Neural progenitor cell (in vitro differentiated cells): ENCODE measurements around the gene SULT1C3. TPM values are rescaled to one million over a fixed set of nuclear protein-coding genes. Genes with fewer than 3 reads are reported as not detected.

Experiments used
- DNase-seq: peaks from one replicate; pipeline ENCODE4 v3.0.0-alpha.2; 2016; ENCODE audit warnings: low spot score
- H2AFZ ChIP-seq: fragments of 200-600 bp; sonication (generic); replicated peaks from 2 replicates; pipeline ENCODE4 v1.6.1; 2016; ENCODE audit warnings: antibody characterized with exemption
- H3F3A ChIP-seq: fragments of 200-600 bp; sonication (generic); 2 replicates; pipeline ENCODE4 v1.6.1; 2016; ENCODE audit warnings: antibody characterized with exemption, low read depth
- H3K27ac ChIP-seq: fragments of 200-600 bp; sonication (generic); 2 replicates; pipeline ENCODE4 v1.5.1; 2016; ENCODE audit warnings: mild to moderate bottlenecking
- H3K27me3 ChIP-seq: fragments of 200-600 bp; sonication (generic); 2 replicates; pipeline ENCODE4 v1.6.1; 2016; ENCODE audit warnings: mild to moderate bottlenecking, moderate library complexity
- H3K36me3 ChIP-seq: fragments of 200-600 bp; sonication (generic); 2 replicates; pipeline ENCODE4 v1.5.1; 2016
- H3K4me1 ChIP-seq: fragments of 200-600 bp; sonication (generic); 2 replicates; pipeline ENCODE4 v1.6.1; 2016; ENCODE audit warnings: mixed run types
- H3K4me2 ChIP-seq: fragments of 200-600 bp; sonication (generic); 2 replicates; pipeline ENCODE4 v1.6.1; 2016
- H3K4me3 ChIP-seq: fragments of 200-600 bp; sonication (generic); 2 replicates; pipeline ENCODE4 v1.5.1; 2016
- H3K79me2 ChIP-seq: fragments of 200-600 bp; sonication (generic); 2 replicates; pipeline ENCODE4 v1.6.1; 2016; ENCODE audit warnings: low read depth
- H3K9ac ChIP-seq: fragments of 200-600 bp; sonication (generic); 2 replicates; pipeline ENCODE4 v1.6.1; 2016
- H3K9me3 ChIP-seq: fragments of 200-600 bp; sonication (generic); 2 replicates; pipeline ENCODE4 v1.5.1; 2016; ENCODE audit warnings: low read depth
- H4K20me1 ChIP-seq: fragments of 200-600 bp; sonication (generic); 2 replicates; pipeline ENCODE4 v1.6.1; 2016; ENCODE audit warnings: low read depth
- H3K27ac Mint-ChIP-seq: 3 replicates; pipeline ENCODE4 v1.8.0; 2021; ENCODE audit warnings: mixed read lengths
- H3K27me3 Mint-ChIP-seq: 2 replicates; pipeline ENCODE4 v1.8.0; 2022; ENCODE audit warnings: low read depth, mild to moderate bottlenecking, inconsistent platforms, moderate library complexity, mixed read lengths; ENCODE audit not compliant: insufficient read depth
- H3K36me3 Mint-ChIP-seq: 3 replicates; pipeline ENCODE4 v1.8.0; 2021; ENCODE audit warnings: mixed read lengths
- H3K4me1 Mint-ChIP-seq: 3 replicates; pipeline ENCODE4 v1.8.0; 2021; ENCODE audit warnings: mixed read lengths
- H3K4me3 Mint-ChIP-seq: 3 replicates; pipeline ENCODE4 v1.8.0; 2021; ENCODE audit warnings: mild to moderate bottlenecking, moderate library complexity, mixed read lengths
- H3K9me3 Mint-ChIP-seq: 3 replicates; pipeline ENCODE4 v1.8.0; 2020; ENCODE audit warnings: mixed read lengths
- CTCF ChIP-seq: fragments of 200-600 bp; sonication (generic); IDR thresholded peaks from 2 replicates; pipeline ENCODE4 v1.5.1; 2017; ENCODE audit warnings: antibody characterized with exemption, mild to moderate bottlenecking
- EZH2 ChIP-seq: fragments of 200-600 bp; sonication (generic); IDR thresholded peaks from 2 replicates; pipeline ENCODE4 v1.6.1; 2017; ENCODE audit warnings: antibody characterized with exemption, mild to moderate bottlenecking, moderate library complexity
- EZH2phosphoT487 ChIP-seq: fragments of 200-600 bp; sonication (generic); IDR thresholded peaks from 2 replicates; pipeline ENCODE4 v1.6.1; 2017; ENCODE audit warnings: antibody characterized with exemption
- total RNA-seq: library from RNA; depleted of rRNA; stranded (reverse); fragments of >200 nt; gene quantifications from 2 replicates; pipeline ENCODE4 v1.2.3, GENCODE V29; 2015; ENCODE audit warnings: low replicate concordance

Gene SULT1C3
- total RNA-seq, 1 donor from 2014 or later = not detected

GRCh38 chr2:108195133-108195439 is 44.7 kb upstream of the SULT1C3 start:
- Histone ChIP-seq H3K36me3 (no peaks in the 10 kb centered on the region), H3F3A (no peaks in the 10 kb centered on the region), H3K79me2 (no peaks in the 10 kb centered on the region), H4K20me1 (no peaks in the 10 kb centered on the region), H3K4me1 (no peaks in the 10 kb centered on the region), H2AFZ (no peak overlapping the region), H3K27ac (no peak overlapping the region), H3K4me3 (no peak overlapping the region), H3K4me2 (no peak overlapping the region), H3K27me3 (no peaks in the 10 kb centered on the region), H3K9ac (no peak overlapping the region), H3K9me3 (no peaks in the 10 kb centered on the region)
- Mint-ChIP-seq H3K9me3 (peaks cover 5% of the 10 kb centered on the region), H3K36me3 (no peaks in the 10 kb centered on the region), H3K4me3 (no peak overlapping the region), H3K4me1 (peaks cover 7% of the 10 kb centered on the region), H3K27me3 (no peaks in the 10 kb centered on the region), H3K27ac (no peak overlapping the region)
- TF ChIP-seq EZH2 (no peak), EZH2phosphoT487 (no peak), CTCF (no peak)
- DNase-seq = no peak

DNA sequence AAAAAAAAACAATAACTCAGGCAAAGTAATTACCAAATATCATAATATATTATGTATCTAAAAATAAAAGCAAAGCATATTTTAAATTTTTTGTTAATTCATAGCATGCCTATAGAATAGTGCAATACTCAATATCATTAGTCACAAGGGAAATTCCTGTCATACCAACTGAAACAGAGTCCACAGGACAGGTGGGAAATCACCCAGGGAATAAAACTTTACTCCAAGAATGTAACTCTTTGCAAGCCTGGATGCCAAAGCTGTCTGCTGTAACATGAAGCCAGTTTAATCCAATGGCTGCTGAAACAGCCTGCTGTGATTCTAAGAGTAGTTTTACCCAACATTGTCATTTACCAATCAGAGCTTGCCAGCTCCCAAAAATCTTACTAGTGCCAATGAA is 40.0 kb upstream of the SULT1C3 start:
- Mint-ChIP-seq H3K27me3 (no peaks in the 10 kb centered on the region), H3K4me1 (no peaks in the 10 kb centered on the region), H3K9me3 (peaks cover 10% of the 10 kb centered on the region), H3K27ac (no peak overlapping the region), H3K36me3 (no peaks in the 10 kb centered on the region), H3K4me3 (no peak overlapping the region)
- TF ChIP-seq EZH2 = no peak
- no peak for TF ChIP-seq CTCF
- TF ChIP-seq EZH2phosphoT487 = no peak
- Histone ChIP-seq H3K4me3 (no peak overlapping the region), H3K9me3 (no peaks in the 10 kb centered on the region), H3K36me3 (no peaks in the 10 kb centered on the region), H3K4me2 (no peak overlapping the region), H3K9ac (no peak overlapping the region), H3F3A (no peaks in the 10 kb centered on the region), H3K79me2 (no peaks in the 10 kb centered on the region), H4K20me1 (no peaks in the 10 kb centered on the region), H3K4me1 (no peaks in the 10 kb centered on the region), H2AFZ (no peak overlapping the region), H3K27me3 (no peaks in the 10 kb centered on the region), H3K27ac (no peak overlapping the region)
- no peak for DNase-seq

DNA sequence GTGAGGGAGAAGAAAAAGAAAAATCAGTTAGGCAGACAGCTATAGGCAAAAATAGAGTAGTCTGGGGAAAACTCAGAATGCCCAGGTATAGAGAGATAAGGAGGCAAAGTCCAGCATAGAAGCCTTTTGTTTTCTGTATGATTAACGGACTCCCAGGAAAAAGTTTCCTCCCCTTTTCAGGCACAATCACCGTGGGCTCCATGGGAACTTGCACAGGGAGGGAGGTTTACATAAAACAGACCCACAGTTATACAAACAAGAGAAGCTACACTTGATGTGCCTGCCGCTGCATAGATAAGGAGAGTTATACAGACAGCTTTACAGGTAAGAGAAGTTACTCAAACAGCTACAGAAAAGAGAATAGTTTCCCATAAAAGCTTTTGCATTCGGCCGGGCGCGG is 39.2 kb upstream of the SULT1C3 start:
- Histone ChIP-seq H3K27me3 (no peaks in the 10 kb centered on the region), H3K9me3 (no peaks in the 10 kb centered on the region), H4K20me1 (no peaks in the 10 kb centered on the region), H3K36me3 (no peaks in the 10 kb centered on the region), H3K27ac (no peak overlapping the region), H2AFZ (no peak overlapping the region), H3K79me2 (no peaks in the 10 kb centered on the region), H3K9ac (no peak overlapping the region), H3K4me3 (no peak overlapping the region), H3K4me1 (no peaks in the 10 kb centered on the region), H3K4me2 (no peak overlapping the region), H3F3A (no peaks in the 10 kb centered on the region)
- H3K36me3 Mint-ChIP-seq = no peaks in the 10 kb centered on the region
- H3K27ac Mint-ChIP-seq = no peak overlapping the region
- no peak for TF ChIP-seq EZH2
- no peak for TF ChIP-seq CTCF
- no peak for TF ChIP-seq EZH2phosphoT487
- H3K4me3 Mint-ChIP-seq = no peak overlapping the region
- DNase-seq = no peak
- H3K4me1 Mint-ChIP-seq = no peaks in the 10 kb centered on the region
- H3K27me3 Mint-ChIP-seq = no peaks in the 10 kb centered on the region
- peaks cover 10% of the 10 kb centered on the region for H3K9me3 Mint-ChIP-seq

GRCh38 chr2:108212671-108213070 is 27.1 kb upstream of the SULT1C3 start:
- Histone ChIP-seq H3K9me3 (peaks cover 5% of the 10 kb centered on the region), H4K20me1 (no peaks in the 10 kb centered on the region), H3F3A (no peaks in the 10 kb centered on the region), H3K79me2 (no peaks in the 10 kb centered on the region), H3K4me1 (no peaks in the 10 kb centered on the region), H3K27me3 (no peaks in the 10 kb centered on the region), H3K4me2 (no peak overlapping the region), H3K27ac (no peak overlapping the region), H3K36me3 (no peaks in the 10 kb centered on the region), H3K9ac (no peak overlapping the region), H2AFZ (no peak overlapping the region), H3K4me3 (no peak overlapping the region)
- peaks cover 16% of the 10 kb centered on the region for H3K9me3 Mint-ChIP-seq
- no peak for DNase-seq
- peaks cover 2% of the 10 kb centered on the region for H3K27me3 Mint-ChIP-seq
- H3K4me3 Mint-ChIP-seq = no peak overlapping the region
- TF ChIP-seq CTCF = no peak
- no peak for TF ChIP-seq EZH2phosphoT487
- no peak for TF ChIP-seq EZH2
- no peak overlapping the region for H3K27ac Mint-ChIP-seq
- no peaks in the 10 kb centered on the region for H3K4me1 Mint-ChIP-seq
- no peaks in the 10 kb centered on the region for H3K36me3 Mint-ChIP-seq
